ENCODE results near the gene FYN. TPM values are rescaled to one million over a fixed set of nuclear protein-coding genes. Genes with fewer than 3 reads are reported as not detected.

The FYN gene
- total and polyA plus RNA-seq, 2 of the 8 experiments (the other 6 are each of a cell fraction or from before 2014, with no cell fraction given), result 46.8 to 97.2 TPM

DNA sequence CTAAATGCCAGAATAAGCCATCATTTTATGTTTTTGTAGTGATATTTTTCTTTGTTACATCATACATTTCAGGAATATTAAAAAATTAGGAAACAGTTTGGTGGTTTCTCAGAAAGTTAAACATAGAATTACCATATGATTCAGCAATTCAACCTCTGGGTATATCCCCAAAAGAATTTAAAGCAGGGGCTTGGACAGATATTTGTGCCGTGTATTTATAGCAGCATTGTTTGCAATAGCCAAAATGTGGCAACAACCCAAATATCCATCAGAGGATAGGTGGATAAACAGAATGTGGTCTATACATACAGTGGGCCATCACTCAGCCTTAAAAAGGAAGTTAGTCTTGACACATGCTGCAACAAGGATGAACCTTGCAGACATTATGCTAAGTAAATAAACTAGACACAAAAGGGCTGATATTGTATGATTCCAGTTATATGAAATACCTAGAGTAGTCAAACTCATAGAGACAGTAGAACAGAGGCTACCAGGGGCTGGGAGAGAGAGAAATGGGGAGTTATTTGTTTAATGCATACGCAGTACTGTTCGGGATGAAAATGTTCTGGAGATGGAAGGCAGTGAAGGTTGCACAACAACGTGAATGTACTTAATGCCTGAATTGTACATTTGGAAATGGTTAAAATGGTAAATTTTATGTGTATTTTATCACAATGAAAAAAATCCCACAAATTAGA lies 248.7 kb downstream of the FYN start (continued):
- TF ChIP-seq NANOG (IDR thresholded peaks at IDR 0.05; ENCODE audit: insufficient read depth, low read depth, low read length, poor library complexity, severe bottlenecking) (no peak), POU5F1 (IDR thresholded peaks at IDR 0.05; ENCODE audit: low read depth, low read length) (no peak), TAF7 (optimal IDR thresholded peaks at IDR 0.05; ENCODE audit: borderline replicate concordance, low read depth, low read length) (no peak), HDAC2 (IDR thresholded peaks at IDR 0.05; ENCODE audit: borderline replicate concordance in 1 of 2, low read depth in 2 of 2, low read length in 2 of 2) (no peak), TCF12 (IDR thresholded peaks at IDR 0.05; ENCODE audit: low read depth, low read length) (no peak), CBX8 (IDR thresholded peaks at IDR 0.05; ENCODE audit: borderline replicate concordance, low read depth, low read length) (no peak)
